ENCODE data around the gene DTNBP1.

DNA sequence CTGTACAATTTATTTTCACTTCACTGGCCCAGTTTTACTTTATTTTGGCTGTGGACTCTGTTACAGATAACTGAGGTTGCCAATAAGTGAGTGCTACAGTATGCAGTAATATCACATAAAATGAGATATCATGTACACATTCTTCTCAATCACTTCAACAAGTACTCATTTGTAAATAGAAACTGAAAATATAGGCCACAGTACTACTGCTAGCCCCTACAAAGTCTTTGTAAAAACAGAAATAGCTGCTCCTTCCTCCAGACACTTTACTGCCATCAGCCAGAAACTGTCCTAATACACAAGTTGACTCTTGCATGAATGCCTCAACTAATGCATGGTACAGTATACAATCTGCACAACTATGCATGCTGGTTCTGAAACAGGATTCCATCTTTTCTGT lies 9.2 kb downstream of the DTNBP1 start:
- TF ChIP-seq POLR2A (IDR thresholded peaks at IDR 0.05) = no peak
- TF ChIP-seq, protein P1, sequence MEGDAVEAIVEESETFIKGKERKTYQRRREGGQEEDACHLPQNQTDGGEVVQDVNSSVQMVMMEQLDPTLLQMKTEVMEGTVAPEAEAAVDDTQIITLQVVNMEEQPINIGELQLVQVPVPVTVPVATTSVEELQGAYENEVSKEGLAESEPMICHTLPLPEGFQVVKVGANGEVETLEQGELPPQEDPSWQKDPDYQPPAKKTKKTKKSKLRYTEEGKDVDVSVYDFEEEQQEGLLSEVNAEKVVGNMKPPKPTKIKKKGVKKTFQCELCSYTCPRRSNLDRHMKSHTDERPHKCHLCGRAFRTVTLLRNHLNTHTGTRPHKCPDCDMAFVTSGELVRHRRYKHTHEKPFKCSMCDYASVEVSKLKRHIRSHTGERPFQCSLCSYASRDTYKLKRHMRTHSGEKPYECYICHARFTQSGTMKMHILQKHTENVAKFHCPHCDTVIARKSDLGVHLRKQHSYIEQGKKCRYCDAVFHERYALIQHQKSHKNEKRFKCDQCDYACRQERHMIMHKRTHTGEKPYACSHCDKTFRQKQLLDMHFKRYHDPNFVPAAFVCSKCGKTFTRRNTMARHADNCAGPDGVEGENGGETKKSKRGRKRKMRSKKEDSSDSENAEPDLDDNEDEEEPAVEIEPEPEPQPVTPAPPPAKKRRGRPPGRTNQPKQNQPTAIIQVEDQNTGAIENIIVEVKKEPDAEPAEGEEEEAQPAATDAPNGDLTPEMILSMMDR (IDR thresholded peaks at IDR 0.05) = no peak
